Body of pancreas (tissue), 4 donors: ENCODE results near the gene PNMT.

Experiments used
- CTCF ChIP-seq, 7 experiments: fragments of 450-650 bp in 4 of 7; fragments of 200-600 bp in 3 of 7; sonication (generic) in 3 of 7; IDR thresholded peaks; one replicate each; pipeline ENCODE4 v1.5.1; 2016 to 2019; ENCODE audit warnings: antibody characterized with exemption in 7 of 7
- POLR2A ChIP-seq, 3 donors: fragments of 450-650 bp; IDR thresholded peaks; one replicate each; pipeline ENCODE4 v1.6.1; 2016; ENCODE audit warnings: antibody characterized with exemption in 3 of 3, mild to moderate bottlenecking in 2 of 3

DNA sequence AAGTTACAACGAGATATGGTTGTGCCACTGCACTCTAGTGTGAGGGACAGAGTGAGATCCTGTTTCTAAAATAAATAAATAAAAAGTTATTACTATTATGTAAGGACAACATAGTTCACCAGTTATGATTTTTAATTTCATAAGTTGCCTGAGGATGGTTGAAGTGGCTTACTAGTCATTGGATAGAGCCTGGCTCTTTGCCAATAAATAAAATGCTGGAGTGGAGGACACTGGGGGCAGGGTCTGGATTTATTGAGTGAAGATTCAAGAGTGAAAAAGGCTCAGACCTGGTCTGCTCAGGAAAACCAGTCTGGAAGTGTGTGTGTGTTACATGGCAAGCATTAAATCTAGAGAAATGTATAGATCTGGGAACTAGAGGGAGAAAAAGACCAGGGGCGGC is 29.2 kb upstream of the PNMT start:
- TF ChIP-seq CTCF (IDR thresholded peaks at IDR 0.05) (no peak), POLR2A (IDR thresholded peaks at IDR 0.05) (no peak)
